Activated naive CD8-positive, alpha-beta T cell treated with anti-CD3 and anti-CD28 coated beads, Interleukin-2, amount 50 U/mL, for 16 hours (primary cell): ENCODE data around the gene STON1.
"Not testable (repeated sequence)": the region's sequence is repeated elsewhere in the genome, so short reads cannot be mapped to it uniquely, and the experiment has no call there.

Experiments
- DNase-seq: peaks from one replicate; pipeline ENCODE4 v3.0.0-alpha.2; 2020; ENCODE audit warnings: low read depth, low spot score

The STON1 gene

GRCh38 chr2:48530033-48530811, at the start of gene STON1:
STON1 (plus strand) TSS chr2:48530154; CDS start chr2:48580634, 50,480 bp downstream.
- no peak for DNase-seq

GRCh38 chr2:48480526-48480925, 49.4 kb upstream of the STON1 start:
- DNase-seq, result no peak

- no peak for DNase-seq
Observed at GRCh38 chr2:48482313-48482712, 47.6 kb upstream of the STON1 start.

GRCh38 chr2:48482769-48483168, 47.2 kb upstream of the STON1 start:
- no peak for DNase-seq

GRCh38 chr2:48483506-48483905, 46.4 kb upstream of the STON1 start:
- DNase-seq, result no peak

- no peak for DNase-seq
Observed at GRCh38 chr2:48483916-48484315, 46.0 kb upstream of the STON1 start.

- no peak for DNase-seq
Observed at GRCh38 chr2:48488545-48488944, 41.4 kb upstream of the STON1 start.

GRCh38 chr2:48496849-48497248, 33.1 kb upstream of the STON1 start:
- no peak for DNase-seq

GRCh38 chr2:48504647-48505327, 25.2 kb upstream of the STON1 start:
- no peak for DNase-seq

GRCh38 chr2:48507111-48507510, 22.8 kb upstream of the STON1 start:
- DNase-seq, result no peak

- DNase-seq, result no peak
Observed at GRCh38 chr2:48508461-48509124, 21.4 kb upstream of the STON1 start.

- DNase-seq, result no peak
Observed at GRCh38 chr2:48510329-48510728, 19.6 kb upstream of the STON1 start.

GRCh38 chr2:48511849-48512470, 18.0 kb upstream of the STON1 start:
- DNase-seq, result no peak

GRCh38 chr2:48512571-48512970, 17.4 kb upstream of the STON1 start:
- DNase-seq, result no peak

- DNase-seq, result no peak
Observed at GRCh38 chr2:48514348-48515003, 15.5 kb upstream of the STON1 start.

- DNase-seq, result no peak
Observed at GRCh38 chr2:48515513-48515985, 14.4 kb upstream of the STON1 start.

- no peak for DNase-seq
Observed at GRCh38 chr2:48519593-48519992, 10.4 kb upstream of the STON1 start.

- not testable (repeated sequence) for DNase-seq
Observed at GRCh38 chr2:48524756-48525155, 5.2 kb upstream of the STON1 start.

GRCh38 chr2:48525269-48525943, 4.5 kb upstream of the STON1 start:
- no peak for DNase-seq

- no peak for DNase-seq
Observed at GRCh38 chr2:48527226-48527885, 2.6 kb upstream of the STON1 start.
